ENCODE data around the gene MDFI. TPM values are rescaled to one million over a fixed set of nuclear protein-coding genes. Genes with fewer than 3 reads are reported as not detected.
A peak's percentile ranks its signal among the peaks of the same experiment; 100 is the strongest.

Gene MDFI
- total RNA-seq, 1 experiment from 2014 or later = 86.2 TPM

GRCh38 chr6:41675992-41676391, 37.7 kb downstream of the MDFI start:
- no peak for ATAC-seq
- Mint-ChIP-seq H3K9me3 (no peaks in the 10 kb centered on the region), H3K36me3 (no peaks in the 10 kb centered on the region), H3K4me1 (peaks cover 59% of the 10 kb centered on the region), H3K27me3 (ENCODE audit: low read depth) (peaks cover 12% of the 10 kb centered on the region), H3K4me3 (no peak overlapping the region), H3K27ac (no peak overlapping the region)
- ChIA-PET POLR2A (interaction anchor here (0.7 kb wide), 1 partner anchor 777 kb away, joined by 3 read pairs; no protein-coding TSS in a partner anchor), CTCF (interaction anchor here (6.4 kb wide), 1 partner anchor 75 kb away, joined by 120 read pairs; no protein-coding TSS in a partner anchor)
- no peak for DNase-seq (ENCODE audit: low spot score)
- TF ChIP-seq ZNF423 (CRISPR knock-in tag; IDR thresholded peaks at IDR 0.05) = no peak
- TF ChIP-seq USF1 (CRISPR knock-in tag; IDR thresholded peaks at IDR 0.05) = no peak
- no peak for TF ChIP-seq ZNF512 (CRISPR knock-in tag; IDR thresholded peaks at IDR 0.05; ENCODE audit: borderline replicate concordance)
- TF ChIP-seq FOXK1 (CRISPR knock-in tag; IDR thresholded peaks at IDR 0.05) = no peak
- no peak for TF ChIP-seq ZNF425 (CRISPR knock-in tag; conservative IDR thresholded peaks at IDR 0.05)
- peak; percentile 70; the same call in 1 of the 2 replicates for TF ChIP-seq GTF2I (CRISPR knock-in tag; conservative IDR thresholded peaks at IDR 0.05)

GRCh38 chr6:41676431-41676830, 38.2 kb downstream of the MDFI start:
- no peaks in the 10 kb centered on the region for H3K9me3 Mint-ChIP-seq
- H3K4me3 Mint-ChIP-seq = no peak overlapping the region
- DNase-seq (ENCODE audit: low spot score) (no peak), ATAC-seq (no peak)
- peaks cover 57% of the 10 kb centered on the region for H3K4me1 Mint-ChIP-seq
- TF ChIP-seq ETV6 (CRISPR knock-in tag; IDR thresholded peaks at IDR 0.05) (no peak), PREB (CRISPR knock-in tag; IDR thresholded peaks at IDR 0.05; ENCODE audit: borderline replicate concordance) (no peak), ZNF138 (CRISPR knock-in tag; conservative IDR thresholded peaks at IDR 0.05) (no peak), RELA (CRISPR knock-in tag; IDR thresholded peaks at IDR 0.05; ENCODE audit: borderline replicate concordance) (no peak), GRHL2 (CRISPR knock-in tag; IDR thresholded peaks at IDR 0.05; ENCODE audit: insufficient replicate concordance, severe bottlenecking) (no peak), ZSCAN18 (CRISPR knock-in tag; IDR thresholded peaks at IDR 0.05) (no peak), USF1 (CRISPR knock-in tag; IDR thresholded peaks at IDR 0.05) (no peak), ARID4B (CRISPR knock-in tag; IDR thresholded peaks at IDR 0.05; ENCODE audit: borderline replicate concordance) (no peak), ERG (CRISPR knock-in tag; IDR thresholded peaks at IDR 0.05) (no peak), JAZF1 (CRISPR knock-in tag; IDR thresholded peaks at IDR 0.05) (no peak), SMAD4 (CRISPR knock-in tag; IDR thresholded peaks at IDR 0.05) (no peak), ESRRA (CRISPR knock-in tag; IDR thresholded peaks at IDR 0.05; ENCODE audit: borderline replicate concordance) (no peak)
- ChIA-PET POLR2A (no interaction called here), CTCF (interaction anchor here (6.4 kb wide), 1 partner anchor 76 kb away, joined by 120 read pairs; no protein-coding TSS in a partner anchor)
- H3K27me3 Mint-ChIP-seq (ENCODE audit: low read depth) = peaks cover 12% of the 10 kb centered on the region
- no peak overlapping the region for H3K27ac Mint-ChIP-seq
- no peaks in the 10 kb centered on the region for H3K36me3 Mint-ChIP-seq
